HepG2 (cell line): ENCODE data around the gene TRANK1. TPM values are rescaled to one million over a fixed set of nuclear protein-coding genes. Genes with fewer than 3 reads are reported as not detected.

ENCODE experiments used
- MYNN ChIP-seq: sonication (generic); formaldehyde crosslinking; IDR thresholded peaks from 2 replicates; pipeline ENCODE4 v1.4.0; 2020; ENCODE audit warnings: mild to moderate bottlenecking, low read depth, missing genetic modification reagents
- NR2F1 ChIP-seq, 2 experiments: fragments of 450-650 bp in 1 of 2; formaldehyde crosslinking in 1 of 2; IDR thresholded peaks; 2 replicates each; pipeline versions ENCODE4 v1.5.0 to v1.6.1; 2016 to 2020; ENCODE audit warnings: mild to moderate bottlenecking in 1 of 2, missing compliant biosample characterization in 1 of 2, missing genetic modification reagents in 1 of 2, moderate library complexity in 1 of 2
- PITX1 ChIP-seq: sonication (generic); formaldehyde crosslinking; IDR thresholded peaks from 2 replicates; pipeline ENCODE4 v1.5.1; 2020; ENCODE audit warnings: mild to moderate bottlenecking, missing genetic modification reagents
- SOX6 ChIP-seq, 2 experiments: fragments of 450-650 bp in 1 of 2; sonication (generic) in 1 of 2; formaldehyde crosslinking in 1 of 2; IDR thresholded peaks; 2 replicates each; pipeline versions ENCODE4 v1.4.0 to v1.6.1; 2017 to 2020; ENCODE audit warnings: antibody characterized with exemption in 1 of 2, mild to moderate bottlenecking in 1 of 2, missing genetic modification reagents in 1 of 2
- SUZ12 ChIP-seq: fragments of 150-350 bp; IDR thresholded peaks from 2 replicates; pipeline ENCODE4 v1.6.1; 2014; ENCODE audit warnings: low read depth, low read length
- TBX2 ChIP-seq: sonication (generic); formaldehyde crosslinking; IDR thresholded peaks from 2 replicates; pipeline ENCODE4 v1.5.0; 2020; ENCODE audit warnings: missing genetic modification reagents, mild to moderate bottlenecking, borderline replicate concordance
- TRIM24 ChIP-seq: sonication (generic); formaldehyde crosslinking; IDR thresholded peaks from 2 replicates; pipeline ENCODE4 v1.8.0; 2022; ENCODE audit warnings: mild to moderate bottlenecking, missing genetic modification reagents
- ZBTB38 ChIP-seq: sonication (generic); formaldehyde crosslinking; IDR thresholded peaks from 2 replicates; pipeline ENCODE4 v1.5.1; 2020; ENCODE audit warnings: mild to moderate bottlenecking, missing genetic modification reagents
- ZC3H13 ChIP-seq: sonication (generic); formaldehyde crosslinking; IDR thresholded peaks from 2 replicates; pipeline ENCODE4 v1.8.1; 2023; ENCODE audit warnings: mild to moderate bottlenecking, missing genetic modification reagents, moderate library complexity
- ZMYM3 ChIP-seq: sonication (generic); formaldehyde crosslinking; IDR thresholded peaks from 2 replicates; pipeline ENCODE4 v1.5.1; 2020; ENCODE audit warnings: mild to moderate bottlenecking, missing genetic modification reagents
- ZNF264 ChIP-seq: sonication (generic); formaldehyde crosslinking; IDR thresholded peaks from 2 replicates; pipeline ENCODE4 v1.4.0; 2020; ENCODE audit warnings: missing genetic modification reagents
- polyA plus RNA-seq, 8 experiments: library from polyadenylated mRNA; depleted of rRNA in 3 of 8; stranded (reverse) in 7 of 8; unstranded in 1 of 8; fragments of >200 nt; fragmentation: Illumina TruSeq in 4 of 8; extraction: Trizol in 4 of 8; gene quantifications; 2 replicates each; pipeline versions ENCODE4 v1.2.1 to v1.2.3, GENCODE V29; 2011 to 2016; ENCODE audit warnings: low read depth in 4 of 8, missing spikeins in 1 of 8, mixed read lengths in 1 of 8; ENCODE audit not compliant: insufficient read depth in 1 of 8
- total RNA-seq, 5 experiments: library from RNA; depleted of rRNA; stranded (reverse); fragments of >200 nt; fragmentation: Illumina TruSeq; extraction: Trizol; gene quantifications; 2 replicates each; pipeline ENCODE4 v1.2.3, GENCODE V29; 2016; ENCODE audit warnings: low read depth in 1 of 5
- TF ChIP-seq, protein P1 (sequence below): sonication (generic); formaldehyde crosslinking; IDR thresholded peaks from 2 replicates; pipeline ENCODE4 v1.5.1; 2020; ENCODE audit warnings: mild to moderate bottlenecking, missing genetic modification reagents, borderline replicate concordance
- TF ChIP-seq, protein P2 (sequence below): sonication (generic); formaldehyde crosslinking; conservative IDR thresholded peaks from 2 replicates; pipeline ENCODE4 v1.4.0; 2020; ENCODE audit warnings: missing genetic modification reagents
- TF ChIP-seq, protein P3 (sequence below): sonication (generic); formaldehyde crosslinking; IDR thresholded peaks from 2 replicates; pipeline ENCODE4 v1.5.0; 2020; ENCODE audit warnings: missing genetic modification reagents
- TF ChIP-seq, protein P4 (sequence below): sonication (generic); formaldehyde crosslinking; IDR thresholded peaks from 2 replicates; pipeline ENCODE4 v1.9.0; 2022; ENCODE audit warnings: low read depth, missing genetic modification reagents

TRANK1 gene
- total and polyA plus RNA-seq, 2 of the 13 experiments (the other 11 are each of a cell fraction or from before 2014, with no cell fraction given) = 0.13 to 0.32 TPM

DNA sequence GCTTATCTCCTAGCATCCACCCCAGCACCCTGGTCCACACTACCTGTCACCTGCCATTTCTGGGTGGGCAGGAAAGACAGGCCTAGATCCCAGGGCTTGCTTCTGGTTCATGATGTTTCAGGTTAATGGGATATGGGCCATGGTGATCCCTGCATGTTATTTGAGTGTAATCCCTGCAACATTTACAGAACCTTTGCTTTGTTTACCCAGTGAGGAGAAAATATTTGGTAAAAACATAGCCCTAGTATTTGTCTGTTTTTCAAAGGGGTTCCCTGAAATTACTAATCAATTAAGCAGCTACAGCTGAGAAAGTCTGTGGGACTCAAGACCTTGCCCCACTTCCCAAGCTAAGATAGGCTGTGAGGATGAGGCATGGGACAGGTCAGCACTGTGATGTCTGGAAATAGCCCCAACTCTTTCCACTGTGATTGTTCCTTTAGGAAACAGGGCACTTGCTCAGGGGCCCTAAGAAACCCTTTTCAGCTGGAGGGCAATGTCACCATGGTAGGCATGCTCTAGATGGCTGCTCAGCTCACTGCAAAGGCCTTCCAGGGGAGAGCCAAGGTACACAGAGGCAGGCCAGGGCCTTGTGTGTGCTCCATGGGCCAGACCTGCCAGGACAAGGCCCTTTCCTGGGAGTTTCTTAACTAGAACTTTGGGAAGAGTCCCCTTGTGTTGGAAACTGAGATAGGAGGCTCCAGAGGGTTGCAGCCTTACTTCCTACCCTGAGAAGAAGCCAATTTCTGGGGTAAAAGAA, 11.1 kb downstream of the TRANK1 start (continued):
- TF ChIP-seq SOX6 (IDR thresholded peaks at IDR 0.05) (no peak), SOX6 (CRISPR knock-in tag; IDR thresholded peaks at IDR 0.05) (peak; percentile 41; the same call in 1 of the 2 replicates), TRIM24 (CRISPR knock-in tag) (no peak), ZBTB38 (no peak), NR2F1 (CRISPR knock-in tag; IDR thresholded peaks at IDR 0.05) (no peak), ZC3H13 (no peak), MYNN (no peak), TBX2 (no peak), ZNF264 (no peak), PITX1 (CRISPR knock-in tag) (no peak), ZMYM3 (CRISPR knock-in tag) (no peak), SUZ12 (no peak)
- TF ChIP-seq, protein P1, sequence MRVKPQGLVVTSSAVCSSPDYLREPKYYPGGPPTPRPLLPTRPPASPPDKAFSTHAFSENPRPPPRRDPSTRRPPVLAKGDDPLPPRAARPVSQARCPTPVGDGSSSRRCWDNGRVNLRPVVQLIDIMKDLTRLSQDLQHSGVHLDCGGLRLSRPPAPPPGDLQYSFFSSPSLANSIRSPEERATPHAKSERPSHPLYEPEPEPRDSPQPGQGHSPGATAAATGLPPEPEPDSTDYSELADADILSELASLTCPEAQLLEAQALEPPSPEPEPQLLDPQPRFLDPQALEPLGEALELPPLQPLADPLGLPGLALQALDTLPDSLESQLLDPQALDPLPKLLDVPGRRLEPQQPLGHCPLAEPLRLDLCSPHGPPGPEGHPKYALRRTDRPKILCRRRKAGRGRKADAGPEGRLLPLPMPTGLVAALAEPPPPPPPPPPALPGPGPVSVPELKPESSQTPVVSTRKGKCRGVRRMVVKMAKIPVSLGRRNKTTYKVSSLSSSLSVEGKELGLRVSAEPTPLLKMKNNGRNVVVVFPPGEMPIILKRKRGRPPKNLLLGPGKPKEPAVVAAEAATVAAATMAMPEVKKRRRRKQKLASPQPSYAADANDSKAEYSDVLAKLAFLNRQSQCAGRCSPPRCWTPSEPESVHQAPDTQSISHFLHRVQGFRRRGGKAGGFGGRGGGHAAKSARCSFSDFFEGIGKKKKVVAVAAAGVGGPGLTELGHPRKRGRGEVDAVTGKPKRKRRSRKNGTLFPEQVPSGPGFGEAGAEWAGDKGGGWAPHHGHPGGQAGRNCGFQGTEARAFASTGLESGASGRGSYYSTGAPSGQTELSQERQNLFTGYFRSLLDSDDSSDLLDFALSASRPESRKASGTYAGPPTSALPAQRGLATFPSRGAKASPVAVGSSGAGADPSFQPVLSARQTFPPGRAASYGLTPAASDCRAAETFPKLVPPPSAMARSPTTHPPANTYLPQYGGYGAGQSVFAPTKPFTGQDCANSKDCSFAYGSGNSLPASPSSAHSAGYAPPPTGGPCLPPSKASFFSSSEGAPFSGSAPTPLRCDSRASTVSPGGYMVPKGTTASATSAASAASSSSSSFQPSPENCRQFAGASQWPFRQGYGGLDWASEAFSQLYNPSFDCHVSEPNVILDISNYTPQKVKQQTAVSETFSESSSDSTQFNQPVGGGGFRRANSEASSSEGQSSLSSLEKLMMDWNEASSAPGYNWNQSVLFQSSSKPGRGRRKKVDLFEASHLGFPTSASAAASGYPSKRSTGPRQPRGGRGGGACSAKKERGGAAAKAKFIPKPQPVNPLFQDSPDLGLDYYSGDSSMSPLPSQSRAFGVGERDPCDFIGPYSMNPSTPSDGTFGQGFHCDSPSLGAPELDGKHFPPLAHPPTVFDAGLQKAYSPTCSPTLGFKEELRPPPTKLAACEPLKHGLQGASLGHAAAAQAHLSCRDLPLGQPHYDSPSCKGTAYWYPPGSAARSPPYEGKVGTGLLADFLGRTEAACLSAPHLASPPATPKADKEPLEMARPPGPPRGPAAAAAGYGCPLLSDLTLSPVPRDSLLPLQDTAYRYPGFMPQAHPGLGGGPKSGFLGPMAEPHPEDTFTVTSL = peak; percentile 63; the same call in 1 of the 2 replicates
- TF ChIP-seq, protein P2, sequence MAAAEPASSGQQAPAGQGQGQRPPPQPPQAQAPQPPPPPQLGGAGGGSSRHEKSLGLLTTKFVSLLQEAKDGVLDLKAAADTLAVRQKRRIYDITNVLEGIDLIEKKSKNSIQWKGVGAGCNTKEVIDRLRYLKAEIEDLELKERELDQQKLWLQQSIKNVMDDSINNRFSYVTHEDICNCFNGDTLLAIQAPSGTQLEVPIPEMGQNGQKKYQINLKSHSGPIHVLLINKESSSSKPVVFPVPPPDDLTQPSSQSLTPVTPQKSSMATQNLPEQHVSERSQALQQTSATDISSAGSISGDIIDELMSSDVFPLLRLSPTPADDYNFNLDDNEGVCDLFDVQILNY = no peak
- TF ChIP-seq, protein P3, sequence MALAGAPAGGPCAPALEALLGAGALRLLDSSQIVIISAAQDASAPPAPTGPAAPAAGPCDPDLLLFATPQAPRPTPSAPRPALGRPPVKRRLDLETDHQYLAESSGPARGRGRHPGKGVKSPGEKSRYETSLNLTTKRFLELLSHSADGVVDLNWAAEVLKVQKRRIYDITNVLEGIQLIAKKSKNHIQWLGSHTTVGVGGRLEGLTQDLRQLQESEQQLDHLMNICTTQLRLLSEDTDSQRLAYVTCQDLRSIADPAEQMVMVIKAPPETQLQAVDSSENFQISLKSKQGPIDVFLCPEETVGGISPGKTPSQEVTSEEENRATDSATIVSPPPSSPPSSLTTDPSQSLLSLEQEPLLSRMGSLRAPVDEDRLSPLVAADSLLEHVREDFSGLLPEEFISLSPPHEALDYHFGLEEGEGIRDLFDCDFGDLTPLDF (CRISPR knock-in tag) = no peak
- TF ChIP-seq, protein P4, sequence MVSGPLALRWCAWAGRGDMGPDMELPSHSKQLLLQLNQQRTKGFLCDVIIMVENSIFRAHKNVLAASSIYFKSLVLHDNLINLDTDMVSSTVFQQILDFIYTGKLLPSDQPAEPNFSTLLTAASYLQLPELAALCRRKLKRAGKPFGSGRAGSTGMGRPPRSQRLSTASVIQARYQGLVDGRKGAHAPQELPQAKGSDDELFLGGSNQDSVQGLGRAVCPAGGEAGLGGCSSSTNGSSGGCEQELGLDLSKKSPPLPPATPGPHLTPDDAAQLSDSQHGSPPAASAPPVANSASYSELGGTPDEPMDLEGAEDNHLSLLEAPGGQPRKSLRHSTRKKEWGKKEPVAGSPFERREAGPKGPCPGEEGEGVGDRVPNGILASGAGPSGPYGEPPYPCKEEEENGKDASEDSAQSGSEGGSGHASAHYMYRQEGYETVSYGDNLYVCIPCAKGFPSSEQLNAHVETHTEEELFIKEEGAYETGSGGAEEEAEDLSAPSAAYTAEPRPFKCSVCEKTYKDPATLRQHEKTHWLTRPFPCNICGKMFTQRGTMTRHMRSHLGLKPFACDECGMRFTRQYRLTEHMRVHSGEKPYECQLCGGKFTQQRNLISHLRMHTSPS (CRISPR knock-in tag) = no peak
